Tibial artery (tissue), 4 donors: Measurements from ENCODE around the gene HOXA2.

Experiments
- DNase-seq, 2 donors: peaks; one replicate each; pipeline ENCODE4 v3.0.0-alpha.2; 2019
- H3K27ac ChIP-seq, 2 donors: fragments of 200-600 bp; sonication (generic) in 1 of 2; 1 replicate in 1 of 2; 2 replicates in 1 of 2; pipeline ENCODE4 v1.5.1; 2018 to 2019; ENCODE audit warnings: mild to moderate bottlenecking in 1 of 2
- H3K27me3 ChIP-seq, 2 donors: fragments of 200-600 bp; sonication (generic) in 1 of 2; one replicate each; pipeline versions ENCODE4 v1.5.1 to v1.6.0; 2016 to 2019
- H3K36me3 ChIP-seq, 3 donors: fragments of 200-600 bp; sonication (generic) in 2 of 3; one replicate each; pipeline ENCODE4 v1.5.1; 2016 to 2019; ENCODE audit warnings: mild to moderate bottlenecking in 2 of 3
- H3K4me1 ChIP-seq, 4 donors: fragments of 200-600 bp; sonication (generic) in 2 of 4; 1 replicate in 3 of 4; 2 replicates in 1 of 4; pipeline ENCODE4 v1.5.1; 2016 to 2019
- H3K4me3 ChIP-seq, 2 donors: fragments of 200-600 bp; sonication (generic) in 1 of 2; 1 replicate in 1 of 2; 2 replicates in 1 of 2; pipeline ENCODE4 v1.5.1; 2018 to 2019; ENCODE audit warnings: mild to moderate bottlenecking in 2 of 2
- H3K9me3 ChIP-seq, 3 donors: fragments of 200-600 bp; sonication (generic) in 1 of 3; one replicate each; pipeline ENCODE4 v1.5.1; 2016 to 2019
- intact Hi-C: fragments of 100-400 bp; cut with DNase I; formaldehyde crosslinking; loops from one replicate; pipeline ENCODE4 v1.15.0; 2023; ENCODE audit warnings: low total_unique reads
- TF ChIP-seq, protein P1 (sequence below), 2 experiments: fragments of 200-600 bp in 1 of 2; fragments of 450-650 bp in 1 of 2; IDR thresholded peaks; one replicate each; pipeline ENCODE4 v1.5.1; 2017 to 2019; ENCODE audit warnings: antibody characterized with exemption in 2 of 2, mild to moderate bottlenecking in 1 of 2, moderate library complexity in 1 of 2

HOXA2 gene

DNA sequence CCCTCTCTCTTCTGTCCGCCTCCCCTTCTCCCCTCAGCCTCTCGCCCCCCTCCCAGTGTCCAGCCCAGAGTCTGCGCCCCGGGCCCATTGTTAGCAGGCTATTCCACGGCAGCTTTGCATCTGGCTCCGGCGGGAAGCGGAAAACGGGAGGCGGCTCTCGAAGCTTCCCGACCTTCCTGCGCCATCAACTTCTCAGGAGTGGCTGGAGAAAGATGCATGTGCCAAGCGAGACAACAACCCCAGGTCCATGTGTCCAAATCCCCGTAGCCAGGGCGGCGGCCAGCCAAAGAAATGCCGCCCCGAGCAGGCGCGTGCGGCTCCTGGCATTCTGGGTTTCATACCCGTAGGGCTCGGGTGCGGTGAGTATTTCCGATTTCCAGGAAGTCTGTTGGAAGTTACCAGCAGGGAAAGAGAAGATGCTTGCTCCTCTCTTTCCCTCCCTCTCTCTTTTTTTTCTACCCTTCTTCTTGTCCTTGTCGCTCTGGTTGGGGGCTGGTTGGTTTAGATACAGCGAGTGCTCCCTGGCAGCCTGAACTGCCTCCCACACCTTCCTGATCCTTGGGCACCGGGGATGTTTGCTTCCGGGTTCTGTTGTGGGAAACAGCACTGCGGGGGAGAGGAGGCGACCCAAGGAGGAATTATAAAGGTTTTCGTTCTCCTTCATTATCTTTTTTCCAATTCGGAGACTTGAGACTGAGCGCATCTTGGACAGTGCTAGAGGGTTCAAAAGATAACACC is 1.2 kb upstream of the HOXA2 start:
- intact Hi-C loops: no loop called here
- Histone ChIP-seq H3K9me3 (no peaks in the 10 kb centered on the region), H3K4me1 (peaks cover 0 to 17% (median 8%) of the 10 kb centered on the region in 4 donors), H3K27ac (no peak overlapping the region), H3K36me3 (peaks cover 0 to 9% (median 0%) of the 10 kb centered on the region in 3 donors), H3K4me3 (peak overlapping the region in 1 of 2 donors; percentile 8), H3K27me3 (no peaks in the 10 kb centered on the region)
- TF ChIP-seq, protein P1, sequence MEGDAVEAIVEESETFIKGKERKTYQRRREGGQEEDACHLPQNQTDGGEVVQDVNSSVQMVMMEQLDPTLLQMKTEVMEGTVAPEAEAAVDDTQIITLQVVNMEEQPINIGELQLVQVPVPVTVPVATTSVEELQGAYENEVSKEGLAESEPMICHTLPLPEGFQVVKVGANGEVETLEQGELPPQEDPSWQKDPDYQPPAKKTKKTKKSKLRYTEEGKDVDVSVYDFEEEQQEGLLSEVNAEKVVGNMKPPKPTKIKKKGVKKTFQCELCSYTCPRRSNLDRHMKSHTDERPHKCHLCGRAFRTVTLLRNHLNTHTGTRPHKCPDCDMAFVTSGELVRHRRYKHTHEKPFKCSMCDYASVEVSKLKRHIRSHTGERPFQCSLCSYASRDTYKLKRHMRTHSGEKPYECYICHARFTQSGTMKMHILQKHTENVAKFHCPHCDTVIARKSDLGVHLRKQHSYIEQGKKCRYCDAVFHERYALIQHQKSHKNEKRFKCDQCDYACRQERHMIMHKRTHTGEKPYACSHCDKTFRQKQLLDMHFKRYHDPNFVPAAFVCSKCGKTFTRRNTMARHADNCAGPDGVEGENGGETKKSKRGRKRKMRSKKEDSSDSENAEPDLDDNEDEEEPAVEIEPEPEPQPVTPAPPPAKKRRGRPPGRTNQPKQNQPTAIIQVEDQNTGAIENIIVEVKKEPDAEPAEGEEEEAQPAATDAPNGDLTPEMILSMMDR (IDR thresholded peaks at IDR 0.05): no peak
- no peak for DNase-seq

DNA sequence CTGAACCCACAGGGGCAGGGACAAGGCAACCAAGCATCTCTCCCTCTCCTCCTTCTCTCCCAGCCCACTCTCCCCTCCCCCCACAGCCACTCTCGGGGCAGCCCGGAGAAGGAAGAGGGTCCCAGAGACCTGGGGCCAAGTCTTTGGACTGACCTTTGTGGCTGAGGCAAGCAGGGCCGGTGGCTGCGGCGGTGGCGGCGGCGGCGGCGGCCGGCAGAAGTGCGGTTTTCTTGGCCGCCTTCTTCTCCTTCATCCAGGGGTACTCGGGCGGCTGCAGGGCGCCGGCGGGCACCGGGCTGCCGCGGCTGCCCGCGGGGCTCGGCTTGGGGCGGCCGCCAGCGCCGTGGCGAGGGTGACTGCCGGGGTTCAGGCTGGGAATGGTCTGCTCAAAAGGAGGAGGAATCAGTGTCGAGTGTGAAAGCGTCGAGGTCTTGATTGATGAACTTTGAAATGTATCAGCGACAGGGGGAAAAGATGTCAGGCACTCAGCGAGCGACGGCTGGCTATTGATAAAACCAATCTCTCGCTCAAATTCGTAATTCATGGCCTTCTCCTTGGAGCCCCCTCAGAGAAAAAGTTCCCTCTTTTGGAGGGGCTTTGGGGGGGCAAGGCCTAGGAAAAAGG is 414 bp downstream of the HOXA2 start:
- no peaks in the 10 kb centered on the region for H3K27me3 ChIP-seq
- H3K36me3 ChIP-seq: no peaks in the 10 kb centered on the region
- no peak overlapping the region for H3K27ac ChIP-seq
- DNase-seq: no peak
- H3K4me1 ChIP-seq: peaks cover 0 to 33% (median 22%) of the 10 kb centered on the region in 4 donors
- intact Hi-C loops: no loop called here
- TF ChIP-seq, protein P1 (IDR thresholded peaks at IDR 0.05): no peak
- no peaks in the 10 kb centered on the region for H3K9me3 ChIP-seq
- peak overlapping the region in 1 of 2 donors; percentile 19 for H3K4me3 ChIP-seq

DNA sequence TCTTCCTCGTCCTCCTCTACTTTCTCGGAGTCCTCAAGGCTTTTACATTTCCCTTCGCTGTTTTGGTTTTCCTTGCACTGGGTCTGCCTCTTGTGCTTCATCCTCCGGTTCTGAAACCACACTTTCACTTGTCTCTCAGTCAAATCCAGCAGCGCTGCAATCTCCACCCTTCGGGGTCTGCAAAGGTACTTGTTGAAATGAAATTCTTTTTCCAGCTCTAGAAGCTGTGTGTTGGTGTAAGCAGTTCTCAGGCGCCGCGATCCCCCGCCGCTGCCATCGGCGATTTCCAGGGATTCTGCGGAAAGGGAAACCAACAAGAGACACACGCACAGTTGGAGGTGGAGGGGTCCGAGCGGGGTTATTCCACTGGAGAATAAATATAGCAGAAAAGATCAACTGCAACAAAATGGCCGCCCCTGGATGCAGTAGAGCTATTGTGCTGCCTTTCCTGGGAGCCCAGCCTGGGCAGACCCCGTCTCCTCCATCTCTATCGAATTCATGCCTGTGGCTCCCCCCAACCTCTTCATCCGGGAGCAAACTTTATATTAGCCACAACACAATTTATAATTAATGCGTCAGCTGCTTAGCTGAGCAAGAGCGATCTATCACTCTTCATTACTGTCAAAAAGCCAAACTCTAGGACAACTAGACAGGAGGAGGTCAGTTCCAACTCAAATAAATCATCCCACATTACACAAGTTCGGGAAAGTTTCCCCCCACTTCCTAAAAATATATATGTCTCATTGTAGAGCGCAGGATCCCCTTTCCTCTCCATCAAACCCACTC is 1.1 kb downstream of the HOXA2 start:
- Histone ChIP-seq H3K27ac (no peak overlapping the region), H3K36me3 (no peaks in the 10 kb centered on the region), H3K9me3 (no peaks in the 10 kb centered on the region), H3K4me1 (peaks cover 0 to 34% (median 22%) of the 10 kb centered on the region in 4 donors), H3K4me3 (peak overlapping the region in 1 of 2 donors; percentile 19), H3K27me3 (no peaks in the 10 kb centered on the region)
- intact Hi-C loops: no loop called here
- DNase-seq: no peak
- TF ChIP-seq, protein P1 (IDR thresholded peaks at IDR 0.05): no peak

DNA sequence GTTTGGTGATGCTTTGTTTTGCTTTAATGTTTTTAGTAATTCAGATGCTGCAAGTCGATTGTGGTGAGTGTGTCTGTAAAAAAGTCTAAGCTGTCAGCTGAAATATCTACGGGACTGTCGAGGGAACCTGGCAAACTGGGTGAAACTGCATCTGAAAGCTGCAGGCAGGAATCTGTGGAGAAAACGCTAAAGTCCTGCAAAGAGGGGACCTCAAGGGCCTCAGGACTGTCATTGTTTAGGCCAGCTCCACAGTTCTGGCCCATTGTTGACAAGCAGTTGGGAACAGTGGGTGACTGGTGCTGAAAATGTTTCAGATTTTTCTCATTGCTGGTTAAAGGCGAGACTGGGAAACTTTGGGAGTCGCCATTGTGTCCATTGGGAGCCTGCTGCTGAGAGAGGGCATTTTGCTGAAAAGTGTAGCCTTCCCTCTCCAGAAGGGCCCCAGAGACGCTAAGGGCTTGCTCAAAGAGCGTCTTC is 1.8 kb downstream of the HOXA2 start:
- TF ChIP-seq, protein P1 (IDR thresholded peaks at IDR 0.05): no peak
- H3K4me1 ChIP-seq: peaks cover 0 to 34% (median 22%) of the 10 kb centered on the region in 4 donors
- H3K9me3 ChIP-seq: no peaks in the 10 kb centered on the region
- H3K27ac ChIP-seq: no peak overlapping the region
- no peaks in the 10 kb centered on the region for H3K36me3 ChIP-seq
- no peak for DNase-seq
- intact Hi-C loops: no loop called here
- no peak overlapping the region for H3K4me3 ChIP-seq
- H3K27me3 ChIP-seq: no peaks in the 10 kb centered on the region

DNA sequence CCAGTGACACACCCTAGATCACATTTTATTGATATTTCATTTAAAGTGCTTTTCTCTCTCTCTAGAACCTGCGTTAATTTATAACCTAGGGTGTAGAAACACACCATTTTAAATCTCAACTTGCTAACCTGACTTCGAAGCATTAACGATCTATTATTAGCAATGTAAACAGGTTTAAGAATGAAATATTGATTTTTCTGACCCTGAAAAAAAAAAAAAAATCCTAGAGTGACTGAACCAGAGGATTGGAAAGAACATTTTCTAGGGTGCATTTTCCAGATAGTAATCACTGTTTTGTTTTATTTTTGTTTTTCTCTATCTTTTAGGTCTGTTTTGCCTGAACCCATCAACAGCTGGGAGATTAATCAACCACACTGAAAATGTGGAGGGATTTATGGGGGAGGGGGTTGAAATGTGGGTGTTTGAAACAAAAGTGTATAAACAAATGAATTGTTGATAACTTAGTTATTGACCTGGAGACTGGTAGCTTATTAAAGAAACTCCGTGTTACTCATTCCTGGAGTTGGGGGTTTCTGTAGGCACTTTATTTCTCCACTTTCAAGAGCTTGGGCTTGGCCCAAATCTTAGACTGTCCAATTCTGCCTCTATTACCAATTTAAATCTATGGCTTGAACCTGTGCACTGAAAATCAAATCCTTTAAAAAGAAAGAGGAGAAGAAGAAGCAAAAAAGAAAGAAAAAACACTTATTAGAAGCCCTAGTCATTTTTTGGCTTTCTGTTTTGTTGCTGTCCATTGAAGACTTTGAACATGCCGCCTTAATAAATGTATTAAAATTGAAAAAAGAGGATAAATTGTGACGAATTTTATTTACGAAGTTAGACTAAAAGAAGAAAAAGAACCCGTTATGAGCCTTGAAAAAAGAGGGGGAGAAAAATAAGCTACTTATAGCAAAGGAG is 2.8 kb downstream of the HOXA2 start:
- DNase-seq: no peak
- TF ChIP-seq, protein P1 (IDR thresholded peaks at IDR 0.05): no peak
- H3K4me1 ChIP-seq: peaks cover 0 to 28% (median 20%) of the 10 kb centered on the region in 4 donors
- intact Hi-C loops: loop anchor here (5.0 to 10.0 kb wide), 2 partner anchors 43 to 1235 kb away; partner anchors contain the start of gene HOXA5
- no peaks in the 10 kb centered on the region for H3K36me3 ChIP-seq
- no peaks in the 10 kb centered on the region for H3K27me3 ChIP-seq
- H3K9me3 ChIP-seq: no peaks in the 10 kb centered on the region
- H3K27ac ChIP-seq: peak overlapping the region; percentile 43 to 54
- no peak overlapping the region for H3K4me3 ChIP-seq
